HG02642 (cell line): Measurements from ENCODE around the gene MPZL2.

ENCODE experiments used
- ATAC-seq: cut with Tn5 transposase; IDR thresholded peaks from one replicate; pipeline ENCODE4 v1.9.1; 2021; ENCODE audit warnings: mild to moderate bottlenecking; ENCODE audit not compliant: unreplicated experiment, poor library complexity

Gene MPZL2

GRCh38 chr11:118286545-118286944 lies 22.4 kb upstream of the MPZL2 start:
- no peak for ATAC-seq

GRCh38 chr11:118283756-118284350 lies 19.8 kb upstream of the MPZL2 start:
- no peak for ATAC-seq

GRCh38 chr11:118283037-118283636 lies 19.0 kb upstream of the MPZL2 start:
- no peak for ATAC-seq

GRCh38 chr11:118282606-118283005 lies 18.5 kb upstream of the MPZL2 start:
- no peak for ATAC-seq

- no peak for ATAC-seq
Measured at GRCh38 chr11:118281284-118281683, 17.2 kb upstream of the MPZL2 start.

- ATAC-seq, result no peak
Measured at GRCh38 chr11:118277312-118277711, 13.2 kb upstream of the MPZL2 start.

GRCh38 chr11:118276422-118276821 lies 12.3 kb upstream of the MPZL2 start:
- no peak for ATAC-seq

GRCh38 chr11:118275176-118275575 lies 11.1 kb upstream of the MPZL2 start:
- ATAC-seq, result no peak

GRCh38 chr11:118274186-118274585 lies 10.1 kb upstream of the MPZL2 start:
- ATAC-seq, result no peak

GRCh38 chr11:118272001-118272400 lies 7.9 kb upstream of the MPZL2 start:
- ATAC-seq, result no peak

GRCh38 chr11:118267486-118267885 lies 3.4 kb upstream of the MPZL2 start:
- no peak for ATAC-seq

GRCh38 chr11:118265954-118266353 lies 1.9 kb upstream of the MPZL2 start:
- ATAC-seq, result no peak

GRCh38 chr11:118264569-118265465 lies 720 bp upstream of the MPZL2 start:
- no peak for ATAC-seq

- no peak for ATAC-seq
Measured at GRCh38 chr11:118263112-118263511, 985 bp downstream of the MPZL2 start.

GRCh38 chr11:118260353-118260752 lies 3.7 kb downstream of the MPZL2 start:
- no peak for ATAC-seq

- ATAC-seq, result no peak
Measured at GRCh38 chr11:118259138-118259537, 5.0 kb downstream of the MPZL2 start.

- no peak for ATAC-seq
Measured at GRCh38 chr11:118258410-118258809, 5.7 kb downstream of the MPZL2 start.

- ATAC-seq, result peak; percentile 11
Measured at GRCh38 chr11:118252688-118253087, 11.4 kb downstream of the MPZL2 start.

- ATAC-seq, result peak; percentile 80
Measured at GRCh38 chr11:118251858-118252652, 12.0 kb downstream of the MPZL2 start, which contains the start of gene MPZL3. Gene MPZL3 (minus strand): TSS chr11:118252365. CDS start chr11:118252294, 71 bp downstream.

GRCh38 chr11:118247041-118247440 lies 17.1 kb downstream of the MPZL2 start:
- no peak for ATAC-seq
